ENCODE data around the gene COA7.

The COA7 gene

DNA sequence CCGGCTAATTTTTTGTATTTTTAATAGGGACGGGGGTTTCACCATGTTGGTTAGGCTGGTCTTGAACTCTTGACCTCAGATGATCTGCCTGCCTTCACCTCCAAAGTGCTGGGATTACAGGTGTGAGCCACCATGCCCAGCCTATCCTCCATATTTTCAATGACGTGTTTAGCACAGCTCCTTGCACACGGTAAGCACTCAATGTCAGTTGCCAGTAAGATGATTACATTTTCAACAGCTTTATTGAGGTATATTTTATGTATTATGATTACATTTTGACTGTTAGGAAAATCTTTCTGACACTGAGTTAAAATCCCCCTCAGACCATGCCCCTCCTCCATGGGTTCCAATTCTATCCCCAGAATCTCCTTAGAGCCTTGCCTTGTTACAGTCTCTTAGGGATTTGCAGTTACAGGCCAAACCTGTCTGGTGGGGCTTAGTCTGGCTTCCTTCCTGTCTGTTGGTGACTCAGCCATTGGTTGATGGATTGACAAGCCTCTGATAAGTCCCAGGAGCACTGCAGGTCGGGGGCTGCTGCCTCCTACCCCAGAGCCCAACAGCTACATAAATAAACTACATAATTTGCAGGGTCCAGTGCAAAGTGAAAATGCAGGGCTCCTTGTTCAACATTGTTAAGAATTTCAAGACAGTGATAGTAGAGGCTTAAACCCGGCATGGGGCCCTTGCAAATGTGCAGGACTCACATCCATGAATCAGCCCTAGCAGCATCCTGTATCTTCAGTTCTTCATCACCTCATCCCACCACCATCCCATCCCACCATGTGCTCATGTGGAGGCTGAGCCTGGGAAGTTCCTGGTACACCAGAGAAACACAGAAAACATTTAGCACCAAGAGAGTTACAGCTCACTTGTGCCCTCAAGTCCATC is 23.4 kb downstream of the COA7 start:
- TF ChIP-seq ZNF384 (IDR thresholded peaks at IDR 0.05): no peak
- CTCF ChIA-PET: interaction anchor here (0.5 to 1.0 kb wide), 2 partner anchors 11 to 577 kb away, joined by 3 read pairs; no protein-coding TSS in a partner anchor
- POLR2A ChIA-PET: interaction anchor here (1.9 kb wide), 1 partner anchor 271 kb away, joined by 4 read pairs; no protein-coding TSS in a partner anchor
- DNase-seq (ENCODE audit: extremely low spot score): no peak

DNA sequence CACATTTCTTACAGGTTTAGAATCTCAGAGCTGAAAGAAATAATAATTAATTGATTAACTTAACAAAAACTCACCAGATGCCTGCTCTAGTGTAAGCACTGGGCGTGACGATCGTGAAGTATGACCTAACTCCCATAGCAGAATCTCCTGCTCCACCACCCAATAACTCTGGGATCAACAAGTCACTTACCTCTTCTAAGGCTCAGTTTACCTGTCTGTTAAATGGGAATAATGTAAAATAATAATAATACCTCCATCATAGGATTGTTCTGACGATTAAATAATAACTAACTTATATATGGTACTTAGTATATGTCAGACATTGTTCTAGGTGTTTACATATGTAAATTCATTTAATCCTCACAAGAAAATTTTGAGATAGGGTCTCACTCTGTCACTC is 24.6 kb downstream of the COA7 start:
- TF ChIP-seq ARNT (IDR thresholded peaks at IDR 0.05): no peak
- no peak for TF ChIP-seq FOXA1 (IDR thresholded peaks at IDR 0.05)
- TF ChIP-seq BHLHE40 (IDR thresholded peaks at IDR 0.05; ENCODE audit: borderline replicate concordance): no peak
- TF ChIP-seq SUZ12 (IDR thresholded peaks at IDR 0.05): no peak
- TF ChIP-seq NFRKB (IDR thresholded peaks at IDR 0.05): no peak
- TF ChIP-seq FOXM1 (IDR thresholded peaks at IDR 0.05; ENCODE audit: borderline replicate concordance): no peak
- TF ChIP-seq LEF1 (IDR thresholded peaks at IDR 0.05; ENCODE audit: borderline replicate concordance): no peak
- TF ChIP-seq L3MBTL2 (conservative IDR thresholded peaks at IDR 0.05): no peak
- TF ChIP-seq HDGF (IDR thresholded peaks at IDR 0.05; ENCODE audit: borderline replicate concordance): no peak
- TF ChIP-seq ELF4 (IDR thresholded peaks at IDR 0.05): no peak
- no peak for TF ChIP-seq CTBP1 (IDR thresholded peaks at IDR 0.05; ENCODE audit: borderline replicate concordance)
- TF ChIP-seq TARDBP (IDR thresholded peaks at IDR 0.05): no peak
- no peak for TF ChIP-seq ZNF384 (IDR thresholded peaks at IDR 0.05)
- TF ChIP-seq SP1 (IDR thresholded peaks at IDR 0.05): no peak
- no peak for TF ChIP-seq FOXK2 (IDR thresholded peaks at IDR 0.05)
- TF ChIP-seq, protein P1, sequence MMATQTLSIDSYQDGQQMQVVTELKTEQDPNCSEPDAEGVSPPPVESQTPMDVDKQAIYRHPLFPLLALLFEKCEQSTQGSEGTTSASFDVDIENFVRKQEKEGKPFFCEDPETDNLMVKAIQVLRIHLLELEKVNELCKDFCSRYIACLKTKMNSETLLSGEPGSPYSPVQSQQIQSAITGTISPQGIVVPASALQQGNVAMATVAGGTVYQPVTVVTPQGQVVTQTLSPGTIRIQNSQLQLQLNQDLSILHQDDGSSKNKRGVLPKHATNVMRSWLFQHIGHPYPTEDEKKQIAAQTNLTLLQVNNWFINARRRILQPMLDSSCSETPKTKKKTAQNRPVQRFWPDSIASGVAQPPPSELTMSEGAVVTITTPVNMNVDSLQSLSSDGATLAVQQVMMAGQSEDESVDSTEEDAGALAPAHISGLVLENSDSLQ (IDR thresholded peaks at IDR 0.05): no peak
- CTCF ChIA-PET: no interaction called here
- POLR2A ChIA-PET: no interaction called here
- DNase-seq (ENCODE audit: extremely low spot score): no peak

DNA sequence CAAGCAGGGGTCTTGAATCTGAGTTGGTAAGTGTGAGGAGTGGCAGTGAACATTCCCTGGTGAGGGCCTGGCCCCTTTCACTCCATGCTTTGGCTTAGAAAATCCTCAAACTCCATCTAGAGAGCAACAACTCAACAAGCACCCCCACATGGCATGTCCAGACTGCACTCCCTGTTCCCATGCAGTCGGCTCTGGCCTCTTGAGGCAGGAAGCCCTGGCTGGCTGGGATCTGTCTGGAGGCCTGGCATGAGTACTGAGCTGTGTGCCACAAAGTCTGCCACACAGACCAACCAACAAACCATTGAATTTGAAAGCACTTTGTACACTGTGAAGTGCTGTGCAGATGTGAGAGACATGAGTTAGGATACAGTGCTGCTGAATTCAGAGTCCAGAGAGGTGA is 25.2 kb downstream of the COA7 start:
- TF ChIP-seq SP1 (IDR thresholded peaks at IDR 0.05): no peak
- TF ChIP-seq FOXM1 (IDR thresholded peaks at IDR 0.05; ENCODE audit: borderline replicate concordance): no peak
- TF ChIP-seq BHLHE40 (IDR thresholded peaks at IDR 0.05; ENCODE audit: borderline replicate concordance): no peak
- POLR2A ChIA-PET: no interaction called here
- DNase-seq (ENCODE audit: extremely low spot score): no peak
- CTCF ChIA-PET: no interaction called here

DNA sequence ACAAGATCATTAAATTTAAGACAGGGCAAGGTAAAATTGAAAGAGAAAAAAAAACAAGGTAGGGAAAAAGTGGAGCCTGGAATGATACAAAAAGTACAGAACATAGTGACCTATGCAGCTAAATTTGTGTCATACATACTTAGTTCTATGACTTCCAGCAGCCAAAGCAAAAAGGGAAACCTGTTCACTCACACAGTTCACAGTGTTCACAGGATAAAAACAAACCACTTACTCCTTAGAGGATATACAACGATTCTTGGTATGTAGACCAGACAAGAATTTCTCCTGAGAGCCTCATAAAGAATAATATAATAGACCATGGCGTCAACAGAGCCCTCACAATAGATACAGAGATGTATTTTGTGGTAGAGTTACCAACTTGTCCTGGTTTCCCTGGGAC is 27.5 kb downstream of the COA7 start:
- ChIA-PET POLR2A (no interaction called here), CTCF (interaction anchor here (0.6 kb wide), 1 partner anchor 302 kb away, joined by 3 read pairs; no protein-coding TSS in a partner anchor)
- no peak for TF ChIP-seq LEF1 (IDR thresholded peaks at IDR 0.05; ENCODE audit: borderline replicate concordance)
- no peak for TF ChIP-seq ZNF384 (IDR thresholded peaks at IDR 0.05)
- TF ChIP-seq FOXK2 (IDR thresholded peaks at IDR 0.05): no peak
- no peak for TF ChIP-seq SP1 (IDR thresholded peaks at IDR 0.05)
- TF ChIP-seq CTBP1 (IDR thresholded peaks at IDR 0.05; ENCODE audit: borderline replicate concordance): no peak
- TF ChIP-seq BHLHE40 (IDR thresholded peaks at IDR 0.05; ENCODE audit: borderline replicate concordance): no peak
- TF ChIP-seq, protein P1 (IDR thresholded peaks at IDR 0.05): no peak
- no peak for DNase-seq (ENCODE audit: extremely low spot score)

DNA sequence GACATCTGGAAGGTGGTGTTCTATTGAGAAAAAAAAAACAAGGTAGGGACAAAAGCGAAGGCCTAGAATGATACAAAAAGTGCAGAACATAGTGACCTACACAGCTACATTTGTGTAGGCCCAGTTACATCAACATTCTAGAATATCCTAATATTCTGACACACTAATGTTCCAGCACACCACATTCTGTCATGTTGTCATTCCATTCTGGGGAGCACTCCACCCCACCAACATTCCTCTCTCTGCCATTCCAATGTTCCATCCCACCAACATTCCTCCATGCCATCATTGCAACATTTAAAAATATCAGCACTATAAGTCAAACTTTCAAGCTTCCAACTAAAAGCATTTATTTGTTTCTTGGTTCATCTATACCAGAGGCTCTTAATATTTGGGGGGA is 28.5 kb downstream of the COA7 start:
- ChIA-PET POLR2A (no interaction called here), CTCF (no interaction called here)
- TF ChIP-seq HDGF (IDR thresholded peaks at IDR 0.05; ENCODE audit: borderline replicate concordance) (no peak), FOXM1 (IDR thresholded peaks at IDR 0.05; ENCODE audit: borderline replicate concordance) (no peak), FOXK2 (IDR thresholded peaks at IDR 0.05) (no peak), L3MBTL2 (conservative IDR thresholded peaks at IDR 0.05) (no peak), NFRKB (IDR thresholded peaks at IDR 0.05) (no peak)
- no peak for DNase-seq (ENCODE audit: extremely low spot score)

DNA sequence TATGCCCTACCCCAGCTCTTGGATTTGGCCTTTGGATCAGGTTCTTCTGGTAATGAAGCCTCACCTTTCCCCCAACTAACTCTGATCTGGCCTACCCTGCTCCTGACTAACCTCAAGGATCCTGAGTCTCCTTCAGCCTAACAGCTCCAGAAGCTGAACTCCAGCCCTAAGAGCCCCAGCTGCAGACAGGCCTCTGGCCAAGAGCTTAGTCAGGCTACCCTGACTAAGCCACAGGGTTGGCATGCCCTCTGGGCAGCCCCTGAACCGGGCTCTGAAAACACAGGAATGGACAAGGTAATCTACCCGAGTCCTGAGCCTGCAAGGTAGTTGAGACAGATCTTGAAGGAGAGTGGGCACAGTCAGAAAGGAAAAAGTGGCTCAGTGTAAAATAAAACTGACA is 29.4 kb downstream of the COA7 start:
- ChIA-PET CTCF (no interaction called here), POLR2A (no interaction called here)
- no peak for TF ChIP-seq SP1 (IDR thresholded peaks at IDR 0.05)
- no peak for TF ChIP-seq FOXA1 (IDR thresholded peaks at IDR 0.05)
- TF ChIP-seq, protein P1 (IDR thresholded peaks at IDR 0.05): no peak
- no peak for TF ChIP-seq FOXK2 (IDR thresholded peaks at IDR 0.05)
- TF ChIP-seq SUZ12 (IDR thresholded peaks at IDR 0.05): no peak
- TF ChIP-seq CTBP1 (IDR thresholded peaks at IDR 0.05; ENCODE audit: borderline replicate concordance): no peak
- TF ChIP-seq ZNF384 (IDR thresholded peaks at IDR 0.05): no peak
- TF ChIP-seq ARNT (IDR thresholded peaks at IDR 0.05): no peak
- TF ChIP-seq HDGF (IDR thresholded peaks at IDR 0.05; ENCODE audit: borderline replicate concordance): no peak
- no peak for TF ChIP-seq L3MBTL2 (conservative IDR thresholded peaks at IDR 0.05)
- no peak for TF ChIP-seq FOXM1 (IDR thresholded peaks at IDR 0.05; ENCODE audit: borderline replicate concordance)
- no peak for DNase-seq (ENCODE audit: extremely low spot score)

DNA sequence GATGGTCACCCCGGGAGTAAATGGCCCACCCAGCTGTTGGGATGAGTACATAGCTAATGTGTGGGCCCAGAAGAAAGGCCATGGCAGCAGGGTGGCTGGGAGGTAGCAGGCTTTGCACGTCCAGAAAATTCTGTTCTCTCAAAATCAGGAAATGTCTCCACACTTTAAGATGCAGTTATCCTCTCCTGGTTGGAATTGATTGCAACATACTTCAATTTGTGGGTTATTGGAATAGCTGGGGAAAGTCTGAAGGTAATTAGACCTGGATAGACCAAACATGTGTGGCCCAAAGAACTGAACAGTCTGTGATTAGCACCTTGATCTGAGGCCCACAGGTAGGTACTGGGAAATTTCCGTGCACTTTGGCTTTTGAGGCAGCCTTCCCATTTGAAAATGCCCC is 30.2 kb downstream of the COA7 start:
- ChIA-PET POLR2A (no interaction called here), CTCF (interaction anchor here (0.6 kb wide), 1 partner anchor 100 kb away, joined by 3 read pairs; no protein-coding TSS in a partner anchor)
- no peak for DNase-seq (ENCODE audit: extremely low spot score)
- TF ChIP-seq SUZ12 (IDR thresholded peaks at IDR 0.05): no peak
- no peak for TF ChIP-seq ARNT (IDR thresholded peaks at IDR 0.05)
- TF ChIP-seq L3MBTL2 (conservative IDR thresholded peaks at IDR 0.05): no peak
- no peak for TF ChIP-seq BHLHE40 (IDR thresholded peaks at IDR 0.05; ENCODE audit: borderline replicate concordance)
